DOHH2 (cell line): ENCODE measurements around the gene LSM7.
A peak's percentile ranks its signal among the peaks of the same experiment; 100 is the strongest.

Source experiments
- H3F3A ChIP-seq: fragments of 200-600 bp; sonication (generic), shearing (Covaris generic); 2 replicates; pipeline ENCODE4 v1.6.0; 2016; ENCODE audit warnings: antibody characterized with exemption, mild to moderate bottlenecking; ENCODE audit not compliant: control insufficient read depth, insufficient read depth
- H3K27ac ChIP-seq: fragments of 200-600 bp; sonication (generic); 2 replicates; pipeline ENCODE4 v1.5.1; 2014; ENCODE audit warnings: low read depth, mild to moderate bottlenecking, low read length, moderate library complexity
- H3K27me3 ChIP-seq: fragments of 200-600 bp; sonication (generic); 2 replicates; pipeline ENCODE4 v1.6.1; 2014; ENCODE audit warnings: mild to moderate bottlenecking, low read length, mixed read lengths; ENCODE audit not compliant: control insufficient read depth
- H3K36me3 ChIP-seq: fragments of 200-600 bp; sonication (generic); 2 replicates; pipeline ENCODE4 v1.6.1; 2014; ENCODE audit warnings: mild to moderate bottlenecking, low read length, moderate library complexity, mixed read lengths; ENCODE audit not compliant: control insufficient read depth
- H3K4me1 ChIP-seq: fragments of 200-600 bp; sonication (generic); 2 replicates; pipeline ENCODE4 v1.6.1; 2014; ENCODE audit warnings: mild to moderate bottlenecking, low read length, mixed read lengths; ENCODE audit not compliant: control insufficient read depth
- H3K4me2 ChIP-seq: fragments of 200-600 bp; sonication (generic); 2 replicates; pipeline ENCODE4 v1.6.0; 2014; ENCODE audit warnings: mild to moderate bottlenecking, low read length, moderate library complexity
- H3K4me3 ChIP-seq: fragments of 200-600 bp; sonication (generic); 2 replicates; pipeline ENCODE4 v1.5.1; 2014; ENCODE audit warnings: mild to moderate bottlenecking, low read length, mixed read lengths
- H3K79me2 ChIP-seq: fragments of 200-600 bp; sonication (generic); 2 replicates; pipeline ENCODE4 v1.6.1; 2014; ENCODE audit warnings: mild to moderate bottlenecking, low read length, mixed read lengths; ENCODE audit not compliant: control insufficient read depth
- H3K9me2 ChIP-seq: fragments of 200-600 bp; sonication (generic); replicated peaks from 2 replicates; pipeline ENCODE4 v1.6.1; 2014; ENCODE audit warnings: mild to moderate bottlenecking, low read length, mixed read lengths; ENCODE audit not compliant: control insufficient read depth
- H3K9me3 ChIP-seq: fragments of 200-600 bp; sonication (generic); 2 replicates; pipeline ENCODE4 v1.6.1; 2014; ENCODE audit warnings: antibody characterized with exemption, low read length, mixed read lengths; ENCODE audit not compliant: control insufficient read depth, insufficient read depth
- H4K20me1 ChIP-seq: fragments of 200-600 bp; sonication (generic); 2 replicates; pipeline ENCODE4 v1.6.0; 2014; ENCODE audit warnings: low read depth, mild to moderate bottlenecking, antibody characterized with exemption, low read length, moderate library complexity; ENCODE audit not compliant: control insufficient read depth, insufficient read depth
- EZH2phosphoT487 ChIP-seq: fragments of 200-600 bp; sonication (generic); IDR thresholded peaks from 2 replicates; pipeline ENCODE4 v1.6.1; 2017; ENCODE audit warnings: borderline replicate concordance, mild to moderate bottlenecking, antibody characterized with exemption, low read length, moderate library complexity, mixed read lengths
- TF ChIP-seq, protein P1 (sequence below): fragments of 200-600 bp; sonication (generic); IDR thresholded peaks from one replicate; pipeline ENCODE4 v1.5.1; 2014; ENCODE audit warnings: antibody characterized with exemption, mild to moderate bottlenecking, low read depth, low read length; ENCODE audit not compliant: poor library complexity, severe bottlenecking

The LSM7 gene

DNA sequence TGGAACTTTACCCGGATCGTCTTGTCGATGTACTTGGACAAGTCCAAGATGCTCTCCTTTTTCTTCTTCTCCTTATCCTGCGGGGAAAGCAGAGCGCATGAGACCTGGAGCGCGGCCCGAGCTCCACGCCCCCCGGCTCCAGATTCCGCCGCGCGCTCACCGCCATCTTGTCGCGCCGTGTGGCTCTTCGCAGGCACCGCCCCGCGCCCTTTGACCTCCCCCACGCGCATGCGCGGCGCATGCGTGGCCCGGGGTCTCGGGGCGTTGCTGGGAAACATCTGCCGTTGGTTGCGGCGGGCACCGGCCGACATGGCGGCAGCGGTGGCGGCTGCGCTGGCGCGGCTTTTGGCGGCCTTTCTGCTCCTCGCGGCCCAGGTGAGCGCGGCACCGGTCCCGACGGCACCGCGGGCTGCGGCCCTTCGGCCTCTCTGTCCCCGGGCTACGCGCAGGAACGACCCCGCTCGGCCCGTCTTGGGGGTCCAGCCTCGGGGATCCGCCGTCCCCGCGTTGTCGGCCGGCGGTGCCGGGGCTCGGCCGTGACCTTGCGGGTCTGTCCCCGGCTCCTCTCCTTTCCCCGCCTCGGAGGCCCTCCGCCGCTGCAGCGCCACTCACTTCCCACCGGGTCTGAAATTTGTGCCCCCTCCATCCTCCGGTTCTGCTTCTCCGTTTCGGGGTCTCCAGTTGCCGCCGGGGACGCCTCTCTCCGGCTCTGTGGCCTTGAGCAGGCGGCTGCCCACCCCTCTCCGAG, at the start of gene LSM7, which contains the start of gene SPPL2B:
Gene LSM7, minus strand, starts transcription at position 186 of the 748 bp plus-strand sequence. Its CDS starts 20 bp downstream, at position 166.
Gene SPPL2B, plus strand, starts transcription at position 284 of the 748 bp plus-strand sequence. Its CDS starts 26 bp downstream, at position 310.
- Histone ChIP-seq H3K27ac (peak within 1 kb of the TSS; percentile 58), H3K4me1 (peaks cover 80% of the 10 kb centered on the region), H3K27me3 (no peaks in the 10 kb centered on the region), H3K36me3 (peaks cover 57% of the 10 kb centered on the region), H3K79me2 (peaks cover 92% of the 10 kb centered on the region), H3K9me2 (no peaks in the 10 kb centered on the region), H3K4me3 (peak within 1 kb of the TSS; percentile 92), H4K20me1 (peaks cover 6% of the 10 kb centered on the region), H3K4me2 (peak within 1 kb of the TSS; percentile 89), H3F3A (peaks cover 11% of the 10 kb centered on the region), H3K9me3 (peaks cover 3% of the 10 kb centered on the region; the same call in 1 of the 2 replicates)
- TF ChIP-seq, protein P1, sequence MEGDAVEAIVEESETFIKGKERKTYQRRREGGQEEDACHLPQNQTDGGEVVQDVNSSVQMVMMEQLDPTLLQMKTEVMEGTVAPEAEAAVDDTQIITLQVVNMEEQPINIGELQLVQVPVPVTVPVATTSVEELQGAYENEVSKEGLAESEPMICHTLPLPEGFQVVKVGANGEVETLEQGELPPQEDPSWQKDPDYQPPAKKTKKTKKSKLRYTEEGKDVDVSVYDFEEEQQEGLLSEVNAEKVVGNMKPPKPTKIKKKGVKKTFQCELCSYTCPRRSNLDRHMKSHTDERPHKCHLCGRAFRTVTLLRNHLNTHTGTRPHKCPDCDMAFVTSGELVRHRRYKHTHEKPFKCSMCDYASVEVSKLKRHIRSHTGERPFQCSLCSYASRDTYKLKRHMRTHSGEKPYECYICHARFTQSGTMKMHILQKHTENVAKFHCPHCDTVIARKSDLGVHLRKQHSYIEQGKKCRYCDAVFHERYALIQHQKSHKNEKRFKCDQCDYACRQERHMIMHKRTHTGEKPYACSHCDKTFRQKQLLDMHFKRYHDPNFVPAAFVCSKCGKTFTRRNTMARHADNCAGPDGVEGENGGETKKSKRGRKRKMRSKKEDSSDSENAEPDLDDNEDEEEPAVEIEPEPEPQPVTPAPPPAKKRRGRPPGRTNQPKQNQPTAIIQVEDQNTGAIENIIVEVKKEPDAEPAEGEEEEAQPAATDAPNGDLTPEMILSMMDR, result no peak
- no peak for TF ChIP-seq EZH2phosphoT487

GRCh38 chr19:2376784-2377519, 48.6 kb upstream of the LSM7 start:
- TF ChIP-seq, protein P1, result no peak
- no peak for TF ChIP-seq EZH2phosphoT487
- H3K4me3 ChIP-seq, result no peak overlapping the region
- no peaks in the 10 kb centered on the region for H4K20me1 ChIP-seq

GRCh38 chr19:2375353-2376121, 47.2 kb upstream of the LSM7 start:
- Histone ChIP-seq H4K20me1 (no peaks in the 10 kb centered on the region), H3K4me3 (no peak overlapping the region), H3K9me3 (peaks cover 21% of the 10 kb centered on the region), H3K9me2 (no peaks in the 10 kb centered on the region), H3K27me3 (0 out of 2 replicates have a peak, but pooled peaks cover 2% of the 10 kb centered on the region), H3K4me1 (no peaks in the 10 kb centered on the region), H3K4me2 (no peak overlapping the region), H3K36me3 (no peaks in the 10 kb centered on the region), H3K79me2 (no peaks in the 10 kb centered on the region), H3K27ac (no peak overlapping the region), H3F3A (0 out of 2 replicates have a peak, but pooled peaks cover 2% of the 10 kb centered on the region)
- TF ChIP-seq, protein P1, result no peak
- TF ChIP-seq EZH2phosphoT487, result no peak

More at GRCh38 chr19:2376784-2377519, 48.6 kb upstream of the LSM7 start:
- no peaks in the 10 kb centered on the region for H3K79me2 ChIP-seq
- H3K36me3 ChIP-seq, result no peaks in the 10 kb centered on the region
- H3K4me2 ChIP-seq, result no peak overlapping the region
- H3K9me3 ChIP-seq, result peaks cover 24% of the 10 kb centered on the region
- H3K4me1 ChIP-seq, result no peaks in the 10 kb centered on the region
- H3K9me2 ChIP-seq, result no peaks in the 10 kb centered on the region
- 0 out of 2 replicates have a peak, but pooled peaks cover 2% of the 10 kb centered on the region for H3F3A ChIP-seq
- H3K27ac ChIP-seq, result no peak overlapping the region
- 0 out of 2 replicates have a peak, but pooled peaks cover 2% of the 10 kb centered on the region for H3K27me3 ChIP-seq
